BE2C (cell line): Measurements from ENCODE around the gene NTN3.
A peak's percentile ranks its signal among the peaks of the same experiment; 100 is the strongest.

Experiments used
- DNase-seq: peaks from one replicate; pipeline ENCODE4 v3.0.0-alpha.2; 2020
- H3K27me3 ChIP-seq: fragments of 250-450 bp; sonication (Bioruptor Pico); 2 replicates; pipeline ENCODE4 v1.5.1; 2020; ENCODE audit warnings: mild to moderate bottlenecking
- H3K36me3 ChIP-seq: fragments of 250-450 bp; sonication (Bioruptor Pico); 2 replicates; pipeline ENCODE4 v1.5.1; 2020; ENCODE audit warnings: mild to moderate bottlenecking
- H3K4me1 ChIP-seq: fragments of 250-450 bp; sonication (Bioruptor Pico); 2 replicates; pipeline ENCODE4 v1.5.1; 2020
- H3K4me3 ChIP-seq: 2 replicates; pipeline ENCODE4 v1.5.1; 2011; ENCODE audit warnings: low read depth, low read length
- H3K9me3 ChIP-seq: fragments of 250-450 bp; sonication (Bioruptor Pico); 2 replicates; pipeline ENCODE4 v1.5.1; 2020
- TF ChIP-seq, protein P1 (sequence below): IDR thresholded peaks from 2 replicates; pipeline ENCODE4 v1.5.1; 2012; ENCODE audit warnings: mild to moderate bottlenecking, low read depth, low read length

NTN3 gene

DNA sequence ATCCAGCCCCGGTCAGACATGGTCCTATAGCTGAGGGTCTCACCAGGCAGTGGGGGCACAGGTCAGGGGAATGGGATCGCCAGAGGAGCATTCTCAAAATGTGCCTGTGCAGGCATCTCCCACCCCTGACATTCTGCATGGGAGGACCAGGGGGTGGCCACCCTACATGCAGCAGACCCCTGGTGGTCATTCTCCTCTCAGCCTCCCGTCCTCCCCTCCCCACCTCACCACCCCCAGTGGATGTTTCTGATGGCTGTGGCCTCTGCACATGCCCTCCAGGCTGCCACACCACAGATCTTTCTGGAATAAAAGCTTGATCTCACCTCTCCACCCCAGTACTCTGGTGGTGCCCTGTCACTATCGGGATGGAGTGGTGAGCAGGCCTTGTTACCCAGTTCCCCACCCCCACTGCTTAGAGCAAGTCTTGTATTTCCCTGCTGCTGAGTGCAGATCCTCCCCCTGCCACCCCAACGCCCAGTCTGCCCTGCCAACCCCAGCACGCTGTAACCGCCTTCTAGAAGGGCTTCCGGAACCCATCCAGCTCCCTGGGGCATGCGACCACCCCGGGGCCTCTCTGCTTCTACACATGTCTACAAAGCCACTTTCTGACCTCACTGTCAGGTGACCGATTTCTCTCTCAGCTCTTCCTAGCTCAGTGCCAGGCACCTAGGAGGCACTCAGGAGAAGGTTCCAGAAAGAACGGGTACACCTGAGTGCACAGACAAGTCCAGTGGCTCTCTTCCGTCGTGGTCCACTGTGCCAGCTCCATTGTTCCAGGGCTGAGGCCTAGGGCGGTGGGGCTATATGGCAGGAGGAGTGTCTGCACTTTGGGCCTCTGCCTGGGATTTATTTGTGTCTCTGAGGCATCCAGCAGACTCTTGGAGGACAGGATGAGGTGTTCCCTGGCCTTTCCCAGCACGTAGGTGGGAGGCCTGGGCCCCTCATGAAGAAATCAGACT lies 13.1 kb downstream of the NTN3 start:
- H3K9me3 ChIP-seq = no peaks in the 10 kb centered on the region
- DNase-seq = no peak
- TF ChIP-seq, protein P1, sequence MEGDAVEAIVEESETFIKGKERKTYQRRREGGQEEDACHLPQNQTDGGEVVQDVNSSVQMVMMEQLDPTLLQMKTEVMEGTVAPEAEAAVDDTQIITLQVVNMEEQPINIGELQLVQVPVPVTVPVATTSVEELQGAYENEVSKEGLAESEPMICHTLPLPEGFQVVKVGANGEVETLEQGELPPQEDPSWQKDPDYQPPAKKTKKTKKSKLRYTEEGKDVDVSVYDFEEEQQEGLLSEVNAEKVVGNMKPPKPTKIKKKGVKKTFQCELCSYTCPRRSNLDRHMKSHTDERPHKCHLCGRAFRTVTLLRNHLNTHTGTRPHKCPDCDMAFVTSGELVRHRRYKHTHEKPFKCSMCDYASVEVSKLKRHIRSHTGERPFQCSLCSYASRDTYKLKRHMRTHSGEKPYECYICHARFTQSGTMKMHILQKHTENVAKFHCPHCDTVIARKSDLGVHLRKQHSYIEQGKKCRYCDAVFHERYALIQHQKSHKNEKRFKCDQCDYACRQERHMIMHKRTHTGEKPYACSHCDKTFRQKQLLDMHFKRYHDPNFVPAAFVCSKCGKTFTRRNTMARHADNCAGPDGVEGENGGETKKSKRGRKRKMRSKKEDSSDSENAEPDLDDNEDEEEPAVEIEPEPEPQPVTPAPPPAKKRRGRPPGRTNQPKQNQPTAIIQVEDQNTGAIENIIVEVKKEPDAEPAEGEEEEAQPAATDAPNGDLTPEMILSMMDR = no peak
- H3K4me1 ChIP-seq = peaks cover 35% of the 10 kb centered on the region
- no peak overlapping the region for H3K4me3 ChIP-seq
- no peaks in the 10 kb centered on the region for H3K27me3 ChIP-seq
- peaks cover 8% of the 10 kb centered on the region for H3K36me3 ChIP-seq

DNA sequence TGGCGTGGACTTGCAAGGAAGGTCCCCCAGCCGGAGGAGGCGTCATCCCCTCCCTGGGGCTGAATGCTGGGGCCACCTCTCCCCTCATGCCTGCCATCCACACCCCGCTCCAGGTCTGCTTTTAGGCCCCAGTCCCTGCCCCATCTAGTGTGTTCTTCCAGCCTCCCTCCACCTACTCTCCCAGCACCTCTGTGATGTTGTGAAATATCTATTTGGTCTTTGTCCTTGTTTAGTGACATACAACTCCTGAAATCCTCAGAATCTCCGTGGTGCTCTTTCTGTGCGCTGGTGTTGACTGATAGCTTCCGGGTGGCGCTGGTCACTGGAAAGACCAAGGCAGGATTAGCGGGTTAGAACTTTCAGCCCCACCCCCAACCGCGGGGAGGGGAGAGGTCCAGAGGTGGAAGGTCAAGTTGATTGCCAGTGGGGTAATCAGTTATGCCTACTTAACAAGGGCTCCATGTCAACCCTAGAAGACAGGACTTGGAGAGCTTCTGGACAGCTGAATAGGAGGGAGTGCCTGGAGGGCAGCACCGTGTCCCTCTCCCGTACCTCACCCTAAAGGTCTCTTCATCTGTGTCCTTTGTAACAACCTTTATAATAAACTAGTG lies 13.9 kb downstream of the NTN3 start:
- no peaks in the 10 kb centered on the region for H3K27me3 ChIP-seq
- peaks cover 8% of the 10 kb centered on the region for H3K36me3 ChIP-seq
- TF ChIP-seq, protein P1 = no peak
- no peak for DNase-seq
- H3K4me1 ChIP-seq = peaks cover 35% of the 10 kb centered on the region
- no peak overlapping the region for H3K4me3 ChIP-seq
- H3K9me3 ChIP-seq = no peaks in the 10 kb centered on the region

DNA sequence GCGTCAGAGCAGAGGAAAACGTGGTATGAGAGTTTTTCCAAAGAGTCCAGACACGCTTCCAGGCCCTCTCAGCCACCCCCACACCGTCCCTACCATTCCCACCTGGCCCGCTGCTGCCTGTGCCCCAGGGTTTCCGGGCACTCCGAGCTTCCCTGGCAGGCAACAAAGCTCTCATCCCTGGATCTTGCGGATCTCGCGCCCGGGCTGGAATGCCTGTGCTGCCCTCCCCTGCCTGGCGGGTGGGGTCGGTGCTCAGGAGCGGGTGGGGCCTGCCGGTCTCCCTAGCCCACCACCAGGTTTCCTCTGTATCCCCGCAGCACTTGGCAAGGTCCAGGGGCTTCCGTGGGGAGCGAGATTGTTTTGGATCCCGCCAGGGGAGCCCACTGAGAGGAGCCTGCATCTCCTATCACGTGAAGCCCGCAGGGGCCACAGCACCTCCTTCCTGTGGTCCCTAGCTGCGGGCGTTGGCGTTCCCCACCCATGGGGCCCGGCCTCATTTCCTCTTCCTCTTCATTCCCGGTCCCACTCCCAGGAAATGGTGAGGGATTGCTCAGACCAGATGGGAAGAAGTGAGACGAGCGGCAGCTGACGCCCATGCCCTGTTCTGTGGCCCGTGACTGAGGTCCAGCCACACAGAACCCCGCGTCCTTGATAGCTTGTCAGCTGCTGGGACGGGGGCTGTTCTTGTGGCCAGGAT lies 14.9 kb downstream of the NTN3 start:
- Histone ChIP-seq H3K36me3 (peaks cover 10% of the 10 kb centered on the region), H3K27me3 (no peaks in the 10 kb centered on the region), H3K4me1 (peaks cover 35% of the 10 kb centered on the region), H3K4me3 (no peak overlapping the region), H3K9me3 (no peaks in the 10 kb centered on the region)
- no peak for DNase-seq
- TF ChIP-seq, protein P1 = no peak

DNA sequence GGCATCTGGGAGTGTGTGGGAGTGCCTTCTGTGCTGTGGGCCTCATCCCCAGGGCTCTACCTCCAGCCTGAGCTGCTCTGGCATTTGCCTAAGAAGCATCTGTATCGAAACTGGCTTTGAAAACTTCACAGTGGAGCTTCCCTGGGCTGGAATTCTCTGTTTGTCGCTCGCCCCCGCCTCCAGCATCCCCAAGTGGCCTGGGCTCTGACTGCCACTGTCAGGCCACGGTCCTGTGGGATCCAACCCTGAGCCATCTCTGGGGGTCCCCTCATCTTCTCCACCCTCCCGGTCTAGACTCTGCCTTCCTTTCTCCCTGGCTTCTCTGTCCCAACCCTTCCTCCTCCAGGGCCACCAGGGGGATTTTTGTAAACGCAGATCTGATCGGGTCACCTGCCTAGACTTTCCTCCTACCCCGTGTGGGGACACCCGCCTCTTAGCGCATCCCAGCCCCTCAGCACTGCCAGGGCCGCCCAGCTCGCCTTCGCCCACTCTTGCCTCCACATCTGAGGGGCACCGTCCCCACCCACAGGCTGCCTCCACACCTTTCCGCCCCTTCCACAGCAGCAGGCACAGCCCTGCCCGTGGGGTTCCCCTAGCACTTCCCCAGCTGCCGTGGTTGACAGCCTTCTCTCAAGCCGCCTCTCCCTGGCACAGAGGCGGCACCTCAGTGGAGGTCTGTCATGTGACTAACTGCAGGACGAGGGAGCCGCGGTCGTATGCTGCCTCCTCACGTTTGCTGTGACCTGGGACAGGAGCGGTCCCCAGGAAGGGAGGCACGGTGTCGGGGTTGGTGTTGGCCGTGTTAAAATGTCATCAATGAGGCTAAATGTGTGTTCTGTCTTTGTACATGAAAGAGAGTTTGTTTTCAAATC lies 15.8 kb downstream of the NTN3 start:
- H3K36me3 ChIP-seq = peaks cover 9% of the 10 kb centered on the region
- TF ChIP-seq, protein P1 = peak; percentile 43
- H3K9me3 ChIP-seq = no peaks in the 10 kb centered on the region
- H3K4me3 ChIP-seq = no peak overlapping the region
- DNase-seq = peak; percentile 69
- peaks cover 29% of the 10 kb centered on the region for H3K4me1 ChIP-seq
- no peaks in the 10 kb centered on the region for H3K27me3 ChIP-seq

DNA sequence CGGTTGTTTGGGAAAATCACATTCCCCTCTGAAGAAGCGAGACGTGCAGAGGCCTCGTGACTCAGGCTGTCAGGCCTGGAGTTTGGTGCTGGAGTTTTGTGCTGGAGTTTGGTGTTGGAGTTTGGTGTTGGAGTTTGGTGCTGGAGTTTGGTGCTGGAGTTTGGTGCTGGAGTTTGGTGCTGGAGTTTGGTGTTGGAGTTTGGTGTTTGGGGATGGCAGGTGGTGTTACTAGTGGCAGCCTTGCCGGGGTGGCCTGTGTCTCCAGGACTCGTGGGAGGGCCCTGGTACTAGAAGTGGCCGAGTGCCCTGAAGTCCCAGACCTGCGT lies 16.4 kb downstream of the NTN3 start:
- H3K4me3 ChIP-seq = no peak overlapping the region
- TF ChIP-seq, protein P1 = no peak

More for the DNA sequence above, 16.4 kb downstream of the NTN3 start:
- Histone ChIP-seq H3K27me3 (no peaks in the 10 kb centered on the region), H3K36me3 (peaks cover 13% of the 10 kb centered on the region), H3K9me3 (no peaks in the 10 kb centered on the region), H3K4me1 (peaks cover 24% of the 10 kb centered on the region)
- no peak for DNase-seq
